HepG2 (cell line): Measurements from ENCODE around the gene KLHL33. TPM values are rescaled to one million over a fixed set of nuclear protein-coding genes. Genes with fewer than 3 reads are reported as not detected.

ENCODE experiments used
- ATAC-seq: fragments of 200-7000 bp; cut with Tn5 transposase; 3 replicates; pipeline ENCODE4 v1.9.1; 2020; ENCODE audit warnings: mild to moderate bottlenecking, moderate library complexity
- BruUV-seq: library from RNA; stranded (reverse); fragments of 400-500 nt; replicated peaks from 2 replicates; lab custom pipeline; 2021; lab: Mats Ljungman, UMichigan
- CTCF ChIA-PET: fragments of 300-600 bp; formaldehyde crosslinking; extraction: SDS; loops from one replicate; lab custom pipeline; 2021; ENCODE audit warnings: low total read pairs, inconsistent platforms, low intra/inter-chr PET ratio; lab: Yijun Ruan, JAX
- POLR2A ChIA-PET: fragments of 350-600 bp; sonication (Branson Sonifier 250); formaldehyde crosslinking; loops from one replicate; lab custom pipeline; 2020; ENCODE audit warnings: antibody characterized with exemption, inconsistent platforms; lab: Yijun Ruan, JAX
- DNase-seq: peaks from one replicate; pipeline ENCODE4 v3.0.0-alpha.2; 2015; ENCODE audit warnings: low spot score
- FAIRE-seq: peaks from 3 replicates; lab custom pipeline; 2011; peaks lifted over from hg19 to GRCh38; lab: Jason Lieb, UNC
- H2AFZ ChIP-seq: one replicate; pipeline ENCODE4 v1.6.1; 2011; ENCODE audit warnings: low read length, inconsistent platforms
- H3K27ac ChIP-seq: fragments of 300-600 bp; 3 replicates; pipeline ENCODE4 v1.8.0; 2011; ENCODE audit warnings: mixed run types, mild to moderate bottlenecking, mixed read lengths, low read length, inconsistent platforms; ENCODE audit not compliant: insufficient read depth; ENCODE audit errors: extremely low read length
- H3K27me3 ChIP-seq, 2 experiments: fragments of 200-600 bp in 1 of 2; 2 replicates in 1 of 2; 3 replicates in 1 of 2; pipeline versions ENCODE4 v1.6.0 to v1.8.0; 2011; ENCODE audit warnings: low read length in 2 of 2, mild to moderate bottlenecking in 2 of 2, moderate library complexity in 2 of 2, inconsistent platforms in 1 of 2; ENCODE audit not compliant: insufficient read depth in 2 of 2, control insufficient read depth in 1 of 2
- H3K36me3 ChIP-seq, 2 experiments: fragments of 200-600 bp in 1 of 2; replicated peaks in 1 of 2; 2 replicates in 1 of 2; 3 replicates in 1 of 2; pipeline versions ENCODE4 v1.5.1 to v1.8.0; 2011; ENCODE audit warnings: low read length in 2 of 2, inconsistent platforms in 1 of 2; ENCODE audit not compliant: insufficient read depth in 2 of 2, control insufficient read depth in 1 of 2
- H3K4me1 ChIP-seq: 2 replicates; pipeline ENCODE4 v1.5.1; 2012; ENCODE audit warnings: low read length, inconsistent platforms; ENCODE audit not compliant: insufficient read depth
- H3K4me2 ChIP-seq: 2 replicates; pipeline ENCODE4 v1.6.0; 2011; ENCODE audit warnings: low read depth, low read length, inconsistent platforms
- H3K4me3 ChIP-seq, 3 experiments: fragments of 200-600 bp in 1 of 3; sonication (generic), shearing (Covaris generic) in 1 of 3; replicated peaks in 1 of 3; 2 replicates each; pipeline ENCODE4 v1.5.1; 2011 to 2016; ENCODE audit warnings: low read length in 3 of 3, inconsistent platforms in 2 of 3, low read depth in 2 of 3, mild to moderate bottlenecking in 2 of 3, control low read depth in 1 of 3, mixed read lengths in 1 of 3; ENCODE audit not compliant: insufficient read depth in 1 of 3
- H3K79me2 ChIP-seq: one replicate; pipeline ENCODE4 v1.6.1; 2011; ENCODE audit warnings: low read length, inconsistent platforms; ENCODE audit not compliant: insufficient read depth
- H3K9ac ChIP-seq: 2 replicates; pipeline ENCODE4 v1.6.0; 2011; ENCODE audit warnings: mild to moderate bottlenecking, low read depth, low read length, inconsistent platforms; ENCODE audit not compliant: insufficient read depth
- H3K9me3 ChIP-seq: 2 replicates; pipeline ENCODE4 v1.5.1; 2012; ENCODE audit warnings: mild to moderate bottlenecking, low read length
- H4K20me1 ChIP-seq: 2 replicates; pipeline ENCODE4 v1.6.0; 2011; ENCODE audit warnings: inconsistent platforms, mild to moderate bottlenecking, low read length, moderate library complexity; ENCODE audit not compliant: insufficient read depth
- BRD4 ChIP-seq: sonication (generic); formaldehyde crosslinking; IDR thresholded peaks from 2 replicates; pipeline ENCODE4 v1.4.0; 2020; ENCODE audit warnings: missing genetic modification reagents
- CBX2 ChIP-seq, 2 experiments: fragments of 200-600 bp in 1 of 2; sonication (generic); formaldehyde crosslinking in 1 of 2; IDR thresholded peaks; 2 replicates each; pipeline versions ENCODE4 v1.7.0 to v1.8.1; 2018 to 2022; ENCODE audit warnings: low read depth in 2 of 2, low read length in 1 of 2, mild to moderate bottlenecking in 1 of 2, missing genetic modification reagents in 1 of 2
- GFI1 ChIP-seq: sonication (generic); formaldehyde crosslinking; IDR thresholded peaks from 2 replicates; pipeline ENCODE4 v1.5.0; 2020; ENCODE audit warnings: missing genetic modification reagents, mild to moderate bottlenecking, borderline replicate concordance
- MYNN ChIP-seq: sonication (generic); formaldehyde crosslinking; IDR thresholded peaks from 2 replicates; pipeline ENCODE4 v1.4.0; 2020; ENCODE audit warnings: mild to moderate bottlenecking, low read depth, missing genetic modification reagents
- RAD51 ChIP-seq: fragments of 450-650 bp; IDR thresholded peaks from 2 replicates; pipeline ENCODE4 v1.6.1; 2016; ENCODE audit warnings: borderline replicate concordance
- SIX4 ChIP-seq: sonication (generic); formaldehyde crosslinking; IDR thresholded peaks from 2 replicates; pipeline ENCODE4 v1.4.0; 2020; ENCODE audit warnings: missing genetic modification reagents
- SNAPC2 ChIP-seq: sonication (generic); formaldehyde crosslinking; IDR thresholded peaks from 2 replicates; pipeline ENCODE4 v1.8.1; 2022; ENCODE audit warnings: mild to moderate bottlenecking, missing genetic modification reagents
- TAF15 ChIP-seq: fragments of 200-400 bp; formaldehyde crosslinking; IDR thresholded peaks from one replicate; pipeline ENCODE4 v1.6.1; 2018; ENCODE audit warnings: mild to moderate bottlenecking, low read depth, low read length; ENCODE audit not compliant: poor library complexity, severe bottlenecking
- ZBTB8A ChIP-seq: sonication (generic); formaldehyde crosslinking; IDR thresholded peaks from 2 replicates; pipeline ENCODE4 v1.4.0; 2020; ENCODE audit warnings: mild to moderate bottlenecking, low read depth, missing genetic modification reagents, borderline replicate concordance
- ZNF17 ChIP-seq: sonication (generic); formaldehyde crosslinking; IDR thresholded peaks from 2 replicates; pipeline ENCODE4 v1.5.0; 2020; ENCODE audit warnings: mild to moderate bottlenecking, missing genetic modification reagents
- ZNF431 ChIP-seq: sonication (generic); formaldehyde crosslinking; IDR thresholded peaks from 2 replicates; pipeline ENCODE4 v1.9.0; 2022; ENCODE audit warnings: missing genetic modification reagents, low read depth, mild to moderate bottlenecking, borderline replicate concordance
- ZNF550 ChIP-seq: sonication (generic); formaldehyde crosslinking; IDR thresholded peaks from 2 replicates; pipeline ENCODE4 v1.4.0; 2020; ENCODE audit warnings: mild to moderate bottlenecking, missing genetic modification reagents, borderline replicate concordance
- ZNF557 ChIP-seq: sonication (generic); formaldehyde crosslinking; IDR thresholded peaks from 2 replicates; pipeline ENCODE4 v1.4.0; 2020; ENCODE audit warnings: missing genetic modification reagents
- ZNF598 ChIP-seq: sonication (generic); formaldehyde crosslinking; IDR thresholded peaks from 2 replicates; pipeline ENCODE4 v1.5.1; 2020; ENCODE audit warnings: mild to moderate bottlenecking, missing genetic modification reagents, borderline replicate concordance
- ZNF709 ChIP-seq: sonication (generic); formaldehyde crosslinking; IDR thresholded peaks from 2 replicates; pipeline ENCODE4 v1.5.0; 2020; ENCODE audit warnings: mild to moderate bottlenecking, missing genetic modification reagents
- ZSCAN31 ChIP-seq: sonication (generic); formaldehyde crosslinking; IDR thresholded peaks from 2 replicates; pipeline ENCODE4 v1.5.0; 2020; ENCODE audit warnings: low read depth, mild to moderate bottlenecking, missing genetic modification reagents
- ZSCAN9 ChIP-seq: IDR thresholded peaks from 2 replicates; pipeline ENCODE4 v1.6.1; 2016; ENCODE audit warnings: borderline replicate concordance
- WGBS: methylation state at CpG from one replicate; pipeline ENCODE4 v1.1.6; 2017; ENCODE audit warnings: low lambda C conversion rate; 5-methylcytosine and 5-hydroxymethylcytosine counted together
- in situ Hi-C: cut with HindIII; loops from 2 replicates; pipeline ENCODE4 v1.10.0; 2017; ENCODE audit warnings: low pct_unique_long_range_greater_than_20kb; ENCODE audit not compliant: extremely low pct_ligation_motif_present
- intact Hi-C: fragments of 100-400 bp; cut with micrococcal nuclease; formaldehyde crosslinking; loops from one replicate; pipeline ENCODE4 v1.10.0; 2022; ENCODE audit not compliant: unreplicated experiment
- polyA plus RNA-seq, 8 experiments: library from polyadenylated mRNA; depleted of rRNA in 3 of 8; stranded (reverse) in 7 of 8; unstranded in 1 of 8; fragments of >200 nt; fragmentation: Illumina TruSeq in 4 of 8; extraction: Trizol in 4 of 8; gene quantifications; 2 replicates each; pipeline versions ENCODE4 v1.2.1 to v1.2.3, GENCODE V29; 2011 to 2016; ENCODE audit warnings: low read depth in 4 of 8, missing spikeins in 1 of 8, mixed read lengths in 1 of 8; ENCODE audit not compliant: insufficient read depth in 1 of 8
- total RNA-seq, 5 experiments: library from RNA; depleted of rRNA; stranded (reverse); fragments of >200 nt; fragmentation: Illumina TruSeq; extraction: Trizol; gene quantifications; 2 replicates each; pipeline ENCODE4 v1.2.3, GENCODE V29; 2016; ENCODE audit warnings: low read depth in 1 of 5
- TF ChIP-seq, protein P1 (sequence below): sonication (generic); formaldehyde crosslinking; IDR thresholded peaks from 2 replicates; pipeline ENCODE4 v1.8.0; 2022; ENCODE audit warnings: missing genetic modification reagents, mild to moderate bottlenecking, moderate library complexity, borderline replicate concordance
- TF ChIP-seq, protein P2 (sequence below): sonication (generic); formaldehyde crosslinking; IDR thresholded peaks from 2 replicates; pipeline ENCODE4 v1.4.0; 2020; ENCODE audit warnings: missing genetic modification reagents, borderline replicate concordance

KLHL33 gene
- total and polyA plus RNA-seq, 2 of the 13 experiments (the other 11 are each of a cell fraction or from before 2014, with no cell fraction given): not detected

DNA sequence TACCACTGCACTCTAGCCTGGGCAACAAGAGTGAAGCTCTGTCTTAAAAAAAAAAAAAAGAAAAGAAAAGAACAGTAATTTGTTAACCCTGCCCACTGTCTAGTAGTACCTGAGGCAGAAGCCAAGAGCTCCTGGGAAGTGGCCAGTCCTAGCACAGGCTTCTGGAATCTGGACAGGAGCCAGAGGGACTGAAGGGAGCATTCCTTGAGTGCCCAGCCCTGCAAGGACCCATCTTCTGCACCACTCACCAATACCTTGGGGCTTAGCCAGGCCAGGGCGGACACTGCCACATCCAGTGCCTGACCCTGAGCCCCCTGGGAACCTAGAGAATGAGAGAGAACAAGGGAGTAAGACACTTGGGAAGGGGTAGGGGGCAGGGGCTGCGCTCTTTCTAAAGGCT lies 58.8 kb downstream of the KLHL33 start:
- ChIA-PET POLR2A (interaction anchor here (1.7 to 1.8 kb wide), 3 partner anchors 34 to 78 kb away, joined by 5 to 9 read pairs (median 9); partner anchors contain the start of genes APEX1, OSGEP, PARP2 and TEP1), CTCF (no interaction called here)
- no TSS peak for BruUV-seq
- no peaks in the 10 kb centered on the region for H3K79me2 ChIP-seq
- no peak overlapping the region for H3K4me3 ChIP-seq
- H4K20me1 ChIP-seq: no peaks in the 10 kb centered on the region
- no peaks in the 10 kb centered on the region for H3K27me3 ChIP-seq
- H3K4me2 ChIP-seq: no peak overlapping the region
- FAIRE-seq (no peak), ATAC-seq (no peak), DNase-seq (no peak)
- TF ChIP-seq ZNF431 (CRISPR knock-in tag): no peak
- TF ChIP-seq ZNF557 (CRISPR knock-in tag): no peak
- no peak for TF ChIP-seq ZNF598
- TF ChIP-seq CBX2 (IDR thresholded peaks at IDR 0.05; ENCODE audit: low read depth, low read length): no peak
- no peak for TF ChIP-seq CBX2 (CRISPR knock-in tag; IDR thresholded peaks at IDR 0.05; ENCODE audit: low read depth)
- no peak for TF ChIP-seq ZNF17 (CRISPR knock-in tag)
- no peak for TF ChIP-seq GFI1
- TF ChIP-seq ZNF550 (CRISPR knock-in tag): no peak
- no peak for TF ChIP-seq TAF15
- TF ChIP-seq, protein P1, sequence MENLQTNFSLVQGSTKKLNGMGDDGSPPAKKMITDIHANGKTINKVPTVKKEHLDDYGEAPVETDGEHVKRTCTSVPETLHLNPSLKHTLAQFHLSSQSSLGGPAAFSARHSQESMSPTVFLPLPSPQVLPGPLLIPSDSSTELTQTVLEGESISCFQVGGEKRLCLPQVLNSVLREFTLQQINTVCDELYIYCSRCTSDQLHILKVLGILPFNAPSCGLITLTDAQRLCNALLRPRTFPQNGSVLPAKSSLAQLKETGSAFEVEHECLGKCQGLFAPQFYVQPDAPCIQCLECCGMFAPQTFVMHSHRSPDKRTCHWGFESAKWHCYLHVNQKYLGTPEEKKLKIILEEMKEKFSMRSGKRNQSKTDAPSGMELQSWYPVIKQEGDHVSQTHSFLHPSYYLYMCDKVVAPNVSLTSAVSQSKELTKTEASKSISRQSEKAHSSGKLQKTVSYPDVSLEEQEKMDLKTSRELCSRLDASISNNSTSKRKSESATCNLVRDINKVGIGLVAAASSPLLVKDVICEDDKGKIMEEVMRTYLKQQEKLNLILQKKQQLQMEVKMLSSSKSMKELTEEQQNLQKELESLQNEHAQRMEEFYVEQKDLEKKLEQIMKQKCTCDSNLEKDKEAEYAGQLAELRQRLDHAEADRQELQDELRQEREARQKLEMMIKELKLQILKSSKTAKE (CRISPR knock-in tag): no peak
- no peak for TF ChIP-seq MYNN
- TF ChIP-seq ZBTB8A (CRISPR knock-in tag): no peak
- no peak for TF ChIP-seq ZSCAN31 (CRISPR knock-in tag)
- no peak for TF ChIP-seq BRD4 (CRISPR knock-in tag)
- no peak for TF ChIP-seq SNAPC2
- TF ChIP-seq RAD51: no peak
- TF ChIP-seq, protein P2, sequence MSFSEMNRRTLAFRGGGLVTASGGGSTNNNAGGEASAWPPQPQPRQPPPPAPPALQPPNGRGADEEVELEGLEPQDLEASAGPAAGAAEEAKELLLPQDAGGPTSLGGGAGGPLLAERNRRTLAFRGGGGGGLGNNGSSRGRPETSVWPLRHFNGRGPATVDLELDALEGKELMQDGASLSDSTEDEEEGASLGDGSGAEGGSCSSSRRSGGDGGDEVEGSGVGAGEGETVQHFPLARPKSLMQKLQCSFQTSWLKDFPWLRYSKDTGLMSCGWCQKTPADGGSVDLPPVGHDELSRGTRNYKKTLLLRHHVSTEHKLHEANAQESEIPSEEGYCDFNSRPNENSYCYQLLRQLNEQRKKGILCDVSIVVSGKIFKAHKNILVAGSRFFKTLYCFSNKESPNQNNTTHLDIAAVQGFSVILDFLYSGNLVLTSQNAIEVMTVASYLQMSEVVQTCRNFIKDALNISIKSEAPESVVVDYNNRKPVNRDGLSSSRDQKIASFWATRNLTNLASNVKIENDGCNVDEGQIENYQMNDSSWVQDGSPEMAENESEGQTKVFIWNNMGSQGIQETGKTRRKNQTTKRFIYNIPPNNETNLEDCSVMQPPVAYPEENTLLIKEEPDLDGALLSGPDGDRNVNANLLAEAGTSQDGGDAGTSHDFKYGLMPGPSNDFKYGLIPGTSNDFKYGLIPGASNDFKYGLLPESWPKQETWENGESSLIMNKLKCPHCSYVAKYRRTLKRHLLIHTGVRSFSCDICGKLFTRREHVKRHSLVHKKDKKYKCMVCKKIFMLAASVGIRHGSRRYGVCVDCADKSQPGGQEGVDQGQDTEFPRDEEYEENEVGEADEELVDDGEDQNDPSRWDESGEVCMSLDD: no peak
- no peak for TF ChIP-seq ZNF709 (CRISPR knock-in tag)
- no peak for TF ChIP-seq SIX4
- no peak for TF ChIP-seq ZSCAN9
- H2AFZ ChIP-seq: no peak overlapping the region
- peaks cover 14 to 31% of the 10 kb centered on the region in 2 experiments; a peak in 4 of 5 replicates for H3K36me3 ChIP-seq
- no peaks in the 10 kb centered on the region for H3K9me3 ChIP-seq
- WGBS: 90% methylated on average over 2 of the region's 2 CpGs
- H3K27ac ChIP-seq: no peak overlapping the region
- in situ Hi-C loops: no loop called here
- intact Hi-C loops: loop anchor here (2.0 to 5.0 kb wide), 2 partner anchors 35 to 44 kb away; partner anchors contain the start of genes CCNB1IP1 and TEP1
- H3K4me1 ChIP-seq: peaks cover 19% of the 10 kb centered on the region
- H3K9ac ChIP-seq: no peak overlapping the region
